Measurements from ENCODE around the gene ATP2B1.
"Not testable (repeated sequence)": the region's sequence is repeated elsewhere in the genome, so short reads cannot be mapped to it uniquely, and the experiment has no call there.

ATP2B1 gene

GRCh38 chr12:89710873-89711750 lies 2.5 kb upstream of the ATP2B1 start:
- no peak for DNase-seq

GRCh38 chr12:89709995-89710872 lies 1.6 kb upstream of the ATP2B1 start:
- DNase-seq = peak; percentile 35

GRCh38 chr12:89709157-89709994 lies 738 bp upstream of the ATP2B1 start:
- peak; percentile 98 for DNase-seq

GRCh38 chr12:89707703-89708564 lies 704 bp downstream of the ATP2B1 start:
- peak; percentile 61 for DNase-seq

GRCh38 chr12:89706986-89707702 lies 1.5 kb downstream of the ATP2B1 start:
- peak; percentile 12 for DNase-seq

GRCh38 chr12:89706551-89706950 lies 2.1 kb downstream of the ATP2B1 start:
- DNase-seq = no peak

- DNase-seq = no peak
Observed at GRCh38 chr12:89704457-89704856, 4.2 kb downstream of the ATP2B1 start.

GRCh38 chr12:89703768-89704167 lies 4.9 kb downstream of the ATP2B1 start:
- no peak for DNase-seq

- DNase-seq = no peak
Observed at GRCh38 chr12:89702503-89702902, 6.1 kb downstream of the ATP2B1 start.

GRCh38 chr12:89701606-89702206 lies 6.9 kb downstream of the ATP2B1 start:
- DNase-seq = no peak

- DNase-seq = no peak
Observed at GRCh38 chr12:89700191-89700810, 8.3 kb downstream of the ATP2B1 start.

GRCh38 chr12:89698607-89699006 lies 10.0 kb downstream of the ATP2B1 start:
- no peak for DNase-seq

GRCh38 chr12:89697728-89698127 lies 10.9 kb downstream of the ATP2B1 start:
- DNase-seq = not testable (repeated sequence)

- no peak for DNase-seq
Observed at GRCh38 chr12:89697296-89697695, 11.3 kb downstream of the ATP2B1 start.

GRCh38 chr12:89695830-89696229 lies 12.8 kb downstream of the ATP2B1 start:
- peak; percentile 10 for DNase-seq

GRCh38 chr12:89695100-89695499 lies 13.5 kb downstream of the ATP2B1 start:
- DNase-seq = no peak

GRCh38 chr12:89694542-89694941 lies 14.1 kb downstream of the ATP2B1 start:
- DNase-seq = no peak

- DNase-seq = no peak
Observed at GRCh38 chr12:89693639-89694202, 14.9 kb downstream of the ATP2B1 start.

- DNase-seq = no peak
Observed at GRCh38 chr12:89692439-89692838, 16.2 kb downstream of the ATP2B1 start.

- DNase-seq = no peak
Observed at GRCh38 chr12:89691659-89692058, 17.0 kb downstream of the ATP2B1 start.
